Stimulated activated CD8-positive, alpha-beta memory T cell treated with anti-CD3 and anti-CD28 coated beads, Interleukin-15, amount 100 ng/mL, for 1 hour (primary cell): ENCODE measurements around the gene TEC.
"Not testable (repeated sequence)": the region's sequence is repeated elsewhere in the genome, so short reads cannot be mapped to it uniquely, and the experiment has no call there.

ENCODE experiments used
- DNase-seq: peaks from one replicate; pipeline ENCODE4 v3.0.0-alpha.2; 2020; ENCODE audit warnings: low read depth

The TEC gene

DNA sequence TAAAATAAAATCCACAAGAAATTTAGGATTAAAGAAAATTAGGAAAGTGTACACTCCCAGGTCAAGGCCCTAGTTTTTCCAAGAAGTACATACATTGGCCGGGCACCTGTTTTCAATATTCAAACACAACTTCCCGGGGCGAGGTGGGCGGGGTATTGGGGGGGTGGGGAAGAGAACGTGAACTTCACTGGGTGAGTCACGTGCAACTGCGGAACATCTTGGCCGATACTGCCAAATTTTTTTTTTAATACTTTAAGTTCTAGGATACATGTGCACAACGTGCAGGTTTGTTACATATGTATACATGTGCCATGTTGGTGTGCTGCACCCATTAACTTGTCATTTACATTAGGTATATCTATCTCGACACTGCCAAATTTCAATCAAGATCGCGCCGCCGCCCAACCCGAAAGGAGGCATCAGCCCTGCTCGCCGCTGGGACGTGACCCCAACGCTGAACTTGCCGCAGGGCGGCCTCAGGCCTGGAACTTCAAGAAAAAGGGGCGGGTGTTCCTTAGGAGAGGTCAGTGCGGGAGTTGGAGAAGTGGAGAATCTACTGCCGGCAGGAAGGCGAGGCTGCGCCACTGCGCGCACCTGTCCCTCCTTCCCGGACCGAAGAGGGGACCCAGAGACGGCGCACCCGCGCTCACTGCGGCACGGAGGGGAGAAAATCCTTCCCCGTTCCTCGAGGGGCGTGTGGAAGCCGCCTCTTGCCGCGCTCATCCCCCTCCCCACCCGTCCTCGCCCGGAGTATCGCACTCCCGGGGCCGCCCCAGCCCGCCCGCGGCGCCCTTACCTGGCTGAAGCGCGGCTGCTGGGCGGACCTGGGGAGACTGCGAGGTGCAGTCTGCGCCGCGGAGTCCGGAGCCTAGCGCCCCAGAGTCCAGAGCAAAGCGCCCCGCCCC lies at the start of gene TEC:
Gene TEC (minus strand): TSS at position 883 of the 905 bp plus-strand sequence. CDS start 41,224 bp downstream, outside the sequence.
- DNase-seq: peak; percentile 4

DNA sequence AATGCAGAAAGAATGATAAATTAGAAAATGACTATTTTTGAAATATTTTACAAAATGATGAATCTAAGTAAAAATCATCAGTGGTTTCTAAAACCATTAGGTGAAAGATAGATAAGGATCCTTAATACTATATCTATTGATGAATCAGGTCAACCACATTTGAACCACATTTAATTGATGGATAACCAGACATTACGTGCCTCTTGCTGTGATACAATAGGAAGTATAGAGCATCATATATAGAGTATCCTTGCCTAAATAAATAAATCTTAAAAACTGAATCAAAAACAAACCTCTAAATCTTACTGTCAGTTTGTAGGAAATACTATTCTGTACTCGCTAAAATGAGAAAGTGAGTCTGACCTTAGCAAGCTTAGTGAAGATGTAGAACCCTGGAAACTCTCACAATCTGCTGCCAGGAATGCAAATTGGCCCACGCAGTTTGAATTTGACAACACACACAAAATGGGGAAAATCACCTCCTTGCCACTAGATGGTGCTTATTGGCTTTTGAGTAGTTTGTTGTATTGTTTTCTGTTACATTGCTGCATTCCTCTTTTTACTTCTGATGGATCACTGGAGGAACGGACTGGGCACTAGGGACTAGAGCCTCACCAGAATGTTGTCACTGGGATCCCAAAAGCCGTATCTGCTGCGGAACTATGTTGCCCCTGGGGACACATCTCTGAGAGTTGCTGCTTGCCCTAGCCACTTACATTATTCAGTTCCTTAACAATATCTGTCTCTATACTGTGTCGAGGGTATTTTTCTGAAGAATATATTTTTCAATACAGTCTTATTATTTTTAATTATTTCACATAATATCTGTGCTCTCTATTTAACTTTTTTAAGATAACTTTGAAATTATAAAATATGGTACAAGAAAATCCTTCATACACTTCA lies 46.3 kb upstream of the TEC start:
- no peak for DNase-seq

DNA sequence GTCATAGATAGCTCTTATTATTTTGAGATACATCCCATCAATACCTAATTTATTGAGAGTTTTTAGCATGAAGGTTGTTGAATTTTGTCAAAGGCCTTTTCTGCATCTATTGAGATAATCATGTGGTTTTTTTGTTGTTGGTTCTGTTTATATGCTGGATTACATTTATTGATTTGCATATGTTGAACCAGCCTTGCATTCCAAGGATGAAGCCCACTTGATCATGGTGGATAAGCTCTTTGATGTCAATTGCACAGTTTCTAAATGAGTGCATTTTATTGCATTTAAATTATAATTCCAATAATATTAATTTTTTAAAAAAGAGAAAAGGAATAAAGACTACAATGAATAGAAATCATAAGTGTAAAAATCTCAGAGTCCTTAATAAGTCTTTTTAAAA lies 45.1 kb upstream of the TEC start:
- DNase-seq: not testable (repeated sequence)

DNA sequence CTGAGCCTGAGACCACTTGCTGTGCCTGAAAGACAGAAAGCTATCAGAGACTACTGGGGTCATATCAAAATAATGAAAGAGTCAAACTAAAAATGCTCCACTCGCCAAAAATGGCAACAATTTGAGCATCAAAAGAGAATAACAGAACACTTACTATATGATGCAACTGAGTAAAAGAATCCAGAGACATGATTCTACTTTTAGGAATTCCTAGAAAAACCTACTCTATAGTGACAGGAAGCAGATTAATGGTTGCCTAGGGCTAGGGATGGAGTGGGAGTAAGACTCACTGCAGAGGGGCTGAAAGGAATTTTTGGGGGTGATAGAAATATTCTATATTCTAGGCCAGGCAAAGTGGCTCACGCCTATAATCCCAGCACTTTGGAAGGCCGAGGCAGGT lies 42.3 kb upstream of the TEC start:
- no peak for DNase-seq

DNA sequence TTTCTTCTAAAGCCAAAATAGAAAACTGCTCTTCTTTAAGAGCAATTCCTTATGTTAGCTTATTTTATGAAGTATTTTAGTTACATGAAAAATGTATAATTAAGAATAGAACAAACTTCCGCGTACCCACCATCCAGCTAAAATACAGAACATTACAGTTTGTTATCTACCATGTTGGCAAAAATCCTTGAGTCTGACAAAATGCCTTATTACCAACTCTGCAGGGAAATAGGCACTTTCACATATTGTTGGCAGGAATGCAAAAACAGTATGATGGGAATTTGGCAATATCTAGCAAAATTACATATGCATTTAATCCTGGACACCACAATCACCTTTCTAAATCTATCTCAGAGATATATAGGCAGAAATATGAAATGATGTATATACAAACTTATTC lies 39.3 kb upstream of the TEC start:
- no peak for DNase-seq

DNA sequence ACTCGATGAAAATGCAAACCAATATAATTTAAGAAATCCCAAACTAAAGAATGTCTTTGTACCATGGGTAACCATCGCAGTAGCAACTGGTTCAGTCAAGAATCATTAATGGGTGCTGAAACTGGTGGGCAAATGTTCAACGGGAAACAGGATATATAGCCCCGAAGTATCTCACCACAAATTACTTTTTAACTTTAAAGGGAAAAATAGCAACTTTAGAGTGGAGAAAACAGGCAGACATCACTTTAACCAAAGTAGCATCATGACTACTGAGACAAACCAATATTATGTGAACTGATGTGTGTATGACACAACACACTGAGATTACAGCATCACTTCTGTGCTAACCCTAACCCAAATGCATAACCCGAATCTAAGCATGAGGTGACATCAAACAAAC lies 37.9 kb upstream of the TEC start:
- no peak for DNase-seq

DNA sequence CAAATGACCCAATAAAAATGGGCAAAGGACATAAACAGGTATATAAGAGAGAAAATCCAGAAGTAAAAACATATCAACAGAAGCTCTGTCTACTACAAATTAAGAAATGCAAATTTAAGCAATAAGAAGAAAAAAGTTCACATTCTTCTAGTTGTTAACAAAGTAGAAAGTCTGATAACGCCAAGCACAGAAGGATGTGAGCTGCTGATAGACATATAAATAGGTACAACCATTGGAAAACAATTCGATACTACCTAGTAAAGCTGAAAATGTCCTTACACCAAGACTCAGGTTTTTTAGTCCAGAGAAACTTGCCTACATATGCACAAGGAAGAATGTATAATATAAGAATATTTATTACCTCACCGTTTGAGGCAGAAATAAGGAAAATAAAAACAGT lies 35.9 kb upstream of the TEC start:
- no peak for DNase-seq

DNA sequence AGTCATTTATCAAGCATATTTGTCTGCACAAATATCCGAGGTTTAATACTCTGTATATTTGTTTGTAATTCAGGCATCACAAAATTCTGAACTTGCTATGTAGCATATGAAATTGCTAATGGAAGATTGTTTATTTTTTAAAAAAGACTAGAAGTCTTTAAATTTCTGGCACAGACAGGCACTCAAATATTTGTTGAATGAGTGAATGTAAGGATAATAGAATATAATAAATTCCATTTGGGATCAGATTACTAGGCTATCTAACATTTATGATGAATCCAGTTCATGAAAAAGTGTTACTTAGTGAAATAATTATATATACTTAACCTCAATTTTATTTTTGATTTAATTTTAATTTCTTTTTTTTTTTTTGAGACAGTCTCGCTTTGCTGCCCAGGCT lies 30.4 kb upstream of the TEC start:
- DNase-seq: no peak

DNA sequence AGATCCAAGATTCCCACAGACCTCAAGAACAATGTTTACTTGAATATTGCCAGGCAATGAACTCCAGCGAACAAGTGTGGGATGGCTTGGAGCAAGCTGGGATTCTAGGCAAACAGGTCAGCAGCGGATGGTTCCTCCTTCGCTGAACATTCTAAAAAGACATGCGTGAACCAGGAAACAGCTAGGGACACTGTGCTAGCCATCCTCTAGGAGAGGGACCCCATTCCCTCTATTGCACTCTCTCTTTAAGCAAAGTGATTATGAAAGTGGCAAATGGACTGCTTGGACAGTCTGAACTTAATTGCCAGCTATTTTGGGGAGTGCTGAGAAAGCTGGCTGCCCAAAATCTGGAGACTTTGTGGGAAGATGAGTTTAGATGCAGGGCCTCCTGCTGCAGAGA lies 29.9 kb upstream of the TEC start:
- no peak for DNase-seq

DNA sequence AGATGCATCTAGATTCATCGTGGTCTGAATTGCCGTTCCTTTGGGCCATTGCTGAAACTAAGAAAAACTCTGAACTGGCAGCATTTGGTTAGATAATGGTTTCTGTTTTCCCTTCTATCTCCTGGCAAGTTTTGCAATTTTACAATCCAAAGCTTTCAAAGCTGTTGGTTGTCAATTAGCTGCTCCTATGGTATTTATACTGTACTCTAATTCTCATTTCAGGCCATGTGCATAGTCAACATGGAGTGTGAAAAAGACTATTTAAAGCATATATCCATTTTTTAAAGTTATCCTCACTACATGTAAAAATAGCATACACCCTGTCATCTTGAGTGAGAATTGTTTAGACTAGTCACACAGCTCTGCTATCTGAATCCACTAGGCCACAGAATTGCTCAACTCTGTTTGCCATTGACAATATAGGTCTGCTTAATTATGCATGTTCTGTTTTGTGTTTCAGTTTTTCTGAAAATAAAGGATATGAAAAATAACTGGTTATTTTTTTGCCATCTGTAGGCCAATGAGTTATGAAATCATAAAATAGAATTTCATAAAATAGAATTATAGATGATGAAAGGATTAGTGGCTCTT lies 27.7 kb upstream of the TEC start:
- no peak for DNase-seq

DNA sequence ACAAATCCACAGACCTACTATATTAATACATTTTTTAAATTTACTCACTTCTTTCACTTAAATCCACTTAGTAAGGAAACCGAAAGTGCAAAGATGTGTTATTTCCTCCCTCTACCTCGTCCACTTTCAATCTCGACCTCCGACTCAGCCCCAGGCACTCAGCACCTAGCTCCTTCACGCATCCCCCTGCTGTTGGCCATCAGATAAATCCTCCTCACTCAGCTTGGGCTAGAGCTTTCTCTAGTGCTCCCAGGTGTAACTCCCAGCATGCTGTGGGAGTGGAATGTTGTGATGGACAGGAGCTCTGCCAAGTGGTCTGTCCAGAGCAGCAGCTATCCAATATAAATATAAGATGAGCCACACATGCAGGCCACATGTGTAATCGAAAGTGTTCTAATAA lies 26.7 kb upstream of the TEC start:
- DNase-seq: no peak

DNA sequence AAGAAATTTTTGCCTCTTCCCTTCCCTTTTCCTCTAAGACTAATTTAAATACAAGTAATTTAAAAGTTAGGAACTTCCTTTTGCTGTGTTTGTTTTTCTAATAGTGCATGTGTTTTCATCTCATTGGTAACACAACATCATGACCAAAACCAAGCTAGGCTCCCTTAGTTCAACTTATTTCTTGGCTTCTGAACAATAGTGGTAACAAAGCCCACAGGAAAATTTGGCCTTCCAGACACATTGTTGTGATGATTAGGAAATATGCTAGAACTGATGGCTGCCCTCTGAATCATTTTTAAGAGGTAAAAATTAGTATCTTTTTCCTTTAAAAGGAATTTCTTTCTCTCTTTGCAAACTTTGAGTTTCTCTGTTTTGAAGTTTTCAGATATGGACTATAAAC lies 25.5 kb upstream of the TEC start:
- no peak for DNase-seq

DNA sequence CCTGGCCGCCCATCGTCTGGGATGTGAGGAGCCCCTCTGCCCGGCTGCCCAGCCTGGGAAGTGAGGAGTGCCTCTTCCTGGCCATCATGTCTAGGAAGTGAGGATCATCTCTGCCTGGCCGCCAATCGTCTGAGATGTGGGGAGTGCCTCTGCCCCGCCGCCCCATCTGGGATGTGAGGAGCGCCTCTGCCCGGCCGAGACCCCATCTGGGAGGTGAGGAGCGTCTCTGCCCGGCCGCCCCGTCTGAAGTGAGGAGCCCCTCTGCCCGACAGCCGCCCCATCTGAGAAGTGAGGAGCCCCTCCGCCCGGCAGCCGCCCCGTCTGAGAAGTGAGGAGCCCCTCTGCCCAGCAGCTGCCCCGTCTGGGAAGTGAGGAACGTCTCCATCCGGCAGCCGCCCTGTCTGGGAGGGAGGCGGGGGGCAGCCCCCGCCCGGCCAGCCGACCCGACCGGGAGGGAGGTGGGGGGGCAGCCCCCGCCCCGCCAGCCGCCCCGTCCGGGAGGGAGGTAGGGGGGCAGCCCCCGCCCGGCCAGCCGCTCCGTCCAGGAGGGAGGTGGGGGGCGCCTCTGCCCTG lies 22.7 kb upstream of the TEC start:
- DNase-seq: not testable (repeated sequence)

DNA sequence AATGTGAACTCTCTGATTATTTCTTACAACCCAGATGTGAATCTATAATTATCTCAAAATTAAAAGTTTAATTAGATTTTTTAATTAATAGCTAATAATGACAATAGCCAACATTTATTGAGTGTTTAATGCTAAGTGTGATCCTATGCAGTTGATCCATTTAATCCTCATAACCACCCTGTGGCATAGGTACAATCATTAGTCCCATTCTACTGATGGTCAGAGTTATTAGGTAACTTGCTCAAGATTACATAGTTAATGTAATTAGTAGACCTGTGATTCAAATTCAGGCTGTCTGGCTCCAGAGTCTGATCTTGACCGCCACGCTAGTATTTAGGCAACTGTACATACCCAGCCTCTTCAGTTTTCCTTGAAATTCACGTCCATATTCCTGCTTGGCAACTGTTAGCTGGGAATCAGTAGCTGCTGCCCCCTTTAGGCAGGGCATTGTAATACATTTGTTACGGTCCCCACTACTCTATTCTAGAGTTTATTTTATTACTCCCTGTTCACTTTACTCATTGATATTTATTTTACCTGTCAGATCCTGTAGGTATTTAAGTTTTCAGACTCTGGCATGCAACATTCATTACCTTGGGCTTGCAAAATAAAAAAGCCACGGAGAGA lies 20.6 kb upstream of the TEC start:
- DNase-seq: no peak

DNA sequence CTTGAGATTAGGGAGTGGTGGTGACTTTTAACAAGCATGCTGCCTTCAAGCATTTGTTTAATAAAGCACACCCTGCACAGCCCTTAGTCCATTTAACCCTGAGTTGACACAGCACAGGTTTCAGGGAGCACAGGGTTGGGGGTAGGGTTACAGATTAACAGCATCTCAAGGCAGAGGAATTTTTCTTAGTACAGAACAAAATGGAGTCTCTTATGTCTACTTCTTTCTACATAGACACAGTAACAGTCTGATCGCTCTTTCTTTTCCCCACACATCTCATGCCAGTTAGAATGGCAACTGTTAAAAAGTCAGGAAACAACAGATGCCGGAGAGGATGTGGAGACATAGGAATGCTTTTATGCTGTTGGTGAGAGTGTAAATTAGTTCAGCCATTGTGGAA lies 16.4 kb upstream of the TEC start:
- not testable (repeated sequence) for DNase-seq

DNA sequence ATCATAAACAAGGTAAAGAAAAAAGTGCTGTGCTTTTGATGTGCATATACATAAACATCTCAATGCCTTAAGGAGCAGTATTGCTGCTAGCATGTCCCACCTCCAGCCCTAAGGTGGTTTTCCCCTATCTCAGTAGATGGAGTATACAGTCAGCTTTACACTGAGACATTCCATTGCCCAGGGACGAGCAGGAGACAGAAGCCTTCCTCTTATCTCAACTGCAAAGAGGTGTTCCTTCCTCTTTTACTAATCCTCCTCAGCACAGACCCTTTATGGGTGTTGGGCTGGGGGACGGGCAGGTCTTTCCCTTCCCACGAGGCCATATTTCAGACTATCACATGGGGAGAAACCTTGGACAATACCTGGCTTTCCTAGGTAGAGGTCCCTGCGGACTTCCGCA lies 16.0 kb upstream of the TEC start:
- not testable (repeated sequence) for DNase-seq

DNA sequence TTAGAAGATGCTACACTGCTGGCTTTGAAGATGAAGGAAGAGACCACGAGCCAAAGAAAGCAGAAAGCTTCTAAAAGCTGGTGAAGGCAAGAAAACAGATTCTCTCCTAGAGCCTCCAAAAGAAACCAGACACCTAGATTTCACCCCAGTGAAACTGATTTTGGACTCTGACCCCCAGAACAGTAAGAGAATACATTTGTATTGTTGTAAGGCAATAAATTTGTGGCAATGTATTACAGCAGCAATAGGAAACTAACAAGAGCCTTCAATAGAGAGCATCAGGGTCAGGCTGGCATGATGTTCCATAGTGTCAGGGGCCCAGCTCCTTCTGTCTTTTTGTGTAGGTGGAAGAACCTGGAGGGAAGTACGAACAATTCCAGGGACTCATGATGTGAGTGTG lies 6.0 kb upstream of the TEC start:
- DNase-seq: no peak

DNA sequence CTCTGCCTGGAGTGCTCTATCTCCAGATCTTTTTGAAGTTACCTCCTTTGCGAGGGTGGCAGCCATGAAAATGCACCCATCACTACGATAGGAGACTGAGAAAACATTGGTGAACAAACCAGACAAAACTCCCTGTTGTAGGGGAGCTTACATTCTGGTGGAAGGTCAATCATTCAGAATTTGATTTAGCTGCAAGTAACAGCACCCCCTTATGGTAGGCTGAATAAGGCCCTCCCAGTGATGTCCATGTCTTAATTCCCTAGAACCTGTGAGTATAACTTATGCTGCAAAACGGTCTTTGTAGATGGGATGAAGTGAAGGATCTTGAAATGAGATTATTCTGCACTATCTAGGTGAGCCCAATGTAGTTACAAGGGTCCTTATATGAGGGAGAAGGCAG lies 5.6 kb upstream of the TEC start:
- no peak for DNase-seq

DNA sequence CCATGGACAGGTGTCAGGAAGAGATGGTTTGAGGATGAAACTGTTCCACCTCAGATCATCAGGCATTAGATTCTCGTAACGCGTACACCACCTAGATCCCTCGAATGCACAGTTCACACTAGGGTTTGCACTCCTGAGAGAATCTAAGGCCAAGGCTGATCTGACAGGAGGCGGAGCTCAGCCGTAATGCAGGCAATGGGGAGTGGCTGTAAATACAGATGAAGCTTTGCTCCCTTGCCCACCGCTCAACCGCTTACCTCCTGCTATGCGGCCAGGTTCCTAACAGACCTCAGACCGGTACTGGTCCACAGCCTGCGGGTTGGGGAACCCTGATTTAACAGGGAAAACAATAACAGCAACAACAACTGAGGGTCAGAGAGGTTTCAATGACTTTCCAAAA lies 2.0 kb upstream of the TEC start:
- no peak for DNase-seq

DNA sequence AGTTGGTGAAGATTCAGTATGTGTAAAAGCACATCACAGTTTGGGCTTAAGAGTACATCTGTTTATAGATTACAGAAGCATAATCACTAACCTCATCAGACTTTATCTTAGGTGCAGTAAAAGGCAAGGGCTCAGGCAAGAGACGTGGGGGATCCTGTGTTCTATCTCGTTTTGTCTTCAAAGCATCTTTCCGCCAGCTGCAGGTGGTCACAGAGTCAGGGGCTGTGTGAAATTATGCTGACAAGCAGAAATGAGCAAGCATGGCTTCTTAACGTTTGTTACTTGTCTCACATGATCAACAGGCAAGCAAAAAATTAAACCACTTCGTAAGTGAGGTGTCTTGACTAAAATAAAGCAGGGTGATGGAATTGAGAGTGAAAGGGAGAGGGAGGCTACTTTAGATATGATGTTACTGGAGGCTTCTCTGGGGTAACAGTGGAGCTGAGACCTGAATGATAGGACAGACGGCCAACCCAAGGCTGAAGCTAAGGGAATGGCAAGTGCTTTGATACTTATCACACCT lies 1.4 kb upstream of the TEC start:
- DNase-seq: no peak

DNA sequence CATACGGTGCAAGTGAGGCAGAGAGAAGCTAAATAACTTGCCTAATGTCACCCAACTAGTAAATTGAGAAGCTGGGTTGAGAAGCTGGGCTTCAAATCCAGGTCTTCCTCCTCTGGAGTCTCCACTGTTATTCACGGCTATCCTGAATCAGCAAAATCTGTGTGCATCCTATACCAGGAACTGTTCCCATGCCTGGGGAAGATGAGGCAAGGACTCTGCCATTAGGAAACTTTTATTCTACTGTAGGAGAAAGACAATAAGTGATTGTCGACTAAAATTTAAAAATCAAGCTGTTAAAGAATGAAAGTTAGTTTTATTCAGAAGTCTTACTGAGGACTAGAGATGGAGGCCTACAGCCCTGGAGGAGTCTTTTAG lies 872 bp upstream of the TEC start:
- DNase-seq: no peak
